NCI-H510A (cell line): Measurements from ENCODE around the gene PRDX3.
"Not testable (repeated sequence)": the region's sequence is repeated elsewhere in the genome, so short reads cannot be mapped to it uniquely, and the experiment has no call there.

Source experiments
- DNase-seq: peaks from one replicate; lab custom pipeline; 2025; lab: John Stamatoyannopoulos, UW

PRDX3 gene

DNA sequence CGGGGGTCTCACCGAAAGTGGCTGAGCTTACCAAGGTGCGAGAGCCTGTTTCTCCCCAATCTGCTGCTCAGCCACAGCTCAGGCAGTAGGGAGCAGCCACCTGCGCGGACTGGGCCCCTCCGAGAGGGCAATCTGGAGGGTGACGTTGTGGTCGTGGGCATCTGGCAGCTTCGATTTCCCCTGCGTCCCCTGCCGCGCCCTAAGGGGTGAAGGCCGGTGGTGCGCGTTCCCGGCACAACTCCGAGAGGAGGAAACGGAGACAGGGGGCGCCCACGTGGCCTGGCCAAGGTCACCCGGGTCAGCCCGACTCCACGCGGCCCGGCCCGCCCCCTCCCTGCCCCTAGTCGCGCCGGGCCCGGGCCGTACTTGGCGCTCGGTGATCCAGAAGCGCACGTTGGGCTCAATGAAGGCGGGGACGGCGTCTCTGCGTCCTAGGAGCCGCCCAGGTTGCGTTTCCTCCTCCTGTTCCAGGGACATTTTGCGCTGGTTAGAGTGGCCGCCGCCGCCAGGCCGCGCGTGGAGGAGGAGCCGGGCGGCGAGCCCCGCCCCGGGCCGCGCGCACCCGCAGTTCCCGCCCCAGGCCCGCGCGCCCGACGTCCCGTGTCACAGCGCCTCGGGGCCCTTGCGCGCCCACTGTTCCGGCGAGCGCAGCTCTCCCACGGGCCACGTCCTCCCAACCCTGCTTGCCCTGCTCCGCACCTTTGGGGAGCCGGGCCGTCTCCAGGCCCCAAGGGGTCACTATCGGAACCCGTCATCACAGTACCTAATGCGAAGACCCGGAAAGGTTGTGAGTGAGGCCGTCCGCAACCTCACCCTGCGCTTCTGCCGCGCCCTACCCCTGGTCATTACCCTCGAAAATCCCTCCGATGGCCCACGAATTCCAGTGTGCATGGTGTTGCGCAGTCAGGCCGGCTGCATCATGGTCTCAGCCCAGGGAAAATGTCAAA is 13.2 kb downstream of the PRDX3 start, which contains the start of gene SFXN4:
TSS of gene SFXN4 (minus strand) at position 544 of the 947 bp plus-strand sequence. CDS start at position 477, 67 bp downstream.
- peak; percentile 62 for DNase-seq

DNA sequence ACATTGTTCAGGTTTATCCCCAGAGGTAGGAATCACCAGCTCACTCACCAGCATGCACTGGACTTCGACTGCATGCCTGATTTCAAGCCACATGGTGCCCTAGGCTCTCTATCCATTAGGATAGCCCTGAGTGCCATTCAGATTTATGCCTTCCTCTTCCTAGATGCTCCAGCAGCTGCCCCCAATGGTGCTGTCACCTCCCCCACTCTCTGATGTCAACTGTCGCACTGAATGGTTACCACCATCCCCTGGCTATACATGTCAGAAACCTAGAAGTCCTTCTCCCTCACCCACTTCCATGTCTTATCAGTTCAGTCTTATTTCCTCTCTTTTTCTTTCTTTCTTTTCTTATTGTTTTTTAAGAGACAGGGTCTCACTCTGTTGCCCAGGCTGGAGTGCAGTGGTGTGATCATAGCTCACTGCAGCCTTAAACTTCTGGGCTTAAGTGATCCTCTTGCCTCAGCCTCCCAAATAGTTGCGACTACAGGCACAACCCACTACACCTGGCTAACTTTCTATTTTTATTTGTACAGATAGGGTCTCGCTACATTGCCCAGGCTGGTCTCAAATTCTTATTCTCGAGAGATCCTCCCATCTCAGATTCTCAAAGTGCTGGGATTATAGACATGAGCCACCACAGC is 16.0 kb downstream of the PRDX3 start:
- DNase-seq = no peak

DNA sequence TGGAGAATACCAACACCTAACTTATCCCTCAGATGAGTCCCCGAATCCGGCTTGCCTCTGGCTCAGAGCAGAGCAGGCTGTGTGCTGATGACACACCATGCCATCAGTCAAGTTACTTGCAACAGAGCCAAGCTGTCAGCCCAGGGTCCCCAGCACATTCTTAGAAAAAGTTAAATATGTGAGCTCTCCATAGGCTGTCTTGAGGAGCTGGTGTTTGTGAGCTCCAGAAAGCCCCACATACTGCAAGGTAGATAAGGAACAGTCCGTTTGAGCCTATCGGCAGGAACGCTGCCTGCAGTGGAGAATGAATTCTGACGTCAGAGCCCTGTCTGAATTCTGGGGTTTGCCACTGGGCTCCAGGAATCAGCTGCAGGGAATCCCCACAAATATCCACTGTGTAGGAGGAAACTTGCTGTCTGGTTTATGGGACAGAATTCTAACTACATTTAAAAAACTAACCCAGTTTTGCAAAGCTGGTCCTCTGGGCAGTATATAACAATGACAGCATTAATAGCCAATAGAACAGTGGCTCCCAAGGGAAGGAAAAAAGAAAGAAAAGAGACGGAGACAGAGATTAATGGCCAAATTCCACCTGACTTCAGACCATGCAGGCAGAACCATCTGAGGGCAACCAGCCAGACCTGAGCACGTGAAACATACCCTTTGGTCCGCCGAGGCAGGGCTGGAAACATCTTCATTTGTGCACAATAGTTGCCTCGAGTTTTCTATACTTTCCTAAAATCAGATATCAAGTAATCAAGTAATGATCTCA is 16.7 kb downstream of the PRDX3 start:
- no peak for DNase-seq

DNA sequence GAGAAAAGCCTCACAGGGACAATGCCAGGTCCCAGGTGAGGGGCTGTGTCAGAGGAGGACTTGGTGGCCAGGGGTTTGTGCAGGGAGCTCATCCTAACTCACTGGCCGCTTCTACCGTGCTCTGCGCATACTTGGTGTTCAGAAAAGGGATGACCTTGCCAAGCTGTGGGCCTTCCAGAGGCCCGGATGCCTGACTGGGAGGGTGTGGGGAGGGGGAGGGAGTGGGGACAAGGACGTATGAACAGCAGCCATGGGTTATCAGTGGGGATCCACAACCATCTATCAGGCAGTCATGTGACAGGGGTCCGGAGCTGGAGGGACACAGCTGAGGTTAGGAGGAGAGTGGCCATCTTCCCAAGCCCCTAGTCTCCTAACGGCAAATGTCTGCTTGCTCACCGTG is 19.3 kb downstream of the PRDX3 start:
- no peak for DNase-seq

DNA sequence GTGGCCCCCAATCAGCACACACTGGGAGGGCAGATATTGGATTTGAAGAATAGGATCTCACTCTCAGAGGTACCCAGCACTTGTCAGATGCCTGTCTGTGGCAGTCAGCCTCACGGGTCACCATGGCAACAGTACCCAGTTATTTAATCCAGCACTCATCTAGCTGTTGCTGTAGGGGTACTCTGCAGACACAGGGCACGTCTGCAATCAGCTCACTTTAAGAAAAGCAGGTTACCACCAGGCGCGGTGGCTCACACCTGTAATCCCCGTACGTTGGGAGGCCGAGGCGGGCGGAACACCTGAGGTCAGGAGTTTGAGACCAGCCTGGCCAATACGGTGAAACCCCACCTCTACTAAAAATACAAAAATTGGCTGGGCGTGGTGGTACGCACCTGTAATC is 25.0 kb downstream of the PRDX3 start:
- no peak for DNase-seq

DNA sequence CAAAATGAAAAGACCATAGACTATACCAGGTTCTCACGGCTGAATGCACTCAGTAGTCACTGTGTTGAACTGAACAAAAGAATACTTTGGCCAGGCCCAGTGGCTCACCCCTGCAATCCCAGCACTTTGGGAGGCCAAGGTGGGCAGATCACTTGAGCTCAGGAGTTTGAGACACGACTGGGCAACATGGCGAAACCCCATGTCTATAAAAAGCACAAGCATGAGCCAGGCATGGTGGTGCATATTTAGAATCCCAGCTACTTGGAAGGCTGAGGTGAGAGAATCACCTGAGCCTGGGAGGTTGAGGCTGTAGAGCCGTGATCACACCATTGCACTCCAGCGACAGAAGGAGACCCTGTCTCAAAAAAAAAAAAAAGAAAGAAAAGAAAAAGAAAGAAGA is 25.6 kb downstream of the PRDX3 start:
- no peak for DNase-seq

DNA sequence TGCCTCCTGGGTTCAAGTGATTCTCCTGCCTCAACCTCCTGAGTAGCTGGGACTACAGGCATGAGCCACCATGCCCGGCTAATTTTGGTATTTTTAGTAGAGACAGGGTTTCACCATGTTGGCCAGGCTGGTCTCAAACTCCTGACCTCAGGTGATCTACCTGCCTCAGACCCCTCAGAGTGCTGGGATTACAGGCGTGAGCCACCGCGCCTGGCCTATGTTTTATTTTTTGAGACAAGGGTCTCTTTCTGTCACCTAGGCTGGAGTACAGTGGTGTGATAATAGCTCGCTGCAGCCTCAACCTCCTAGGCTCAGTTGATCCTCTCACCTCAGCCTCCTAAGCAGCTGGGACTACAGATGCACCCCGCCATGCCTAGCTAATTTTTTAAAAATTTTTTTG is 27.0 kb downstream of the PRDX3 start:
- DNase-seq = not testable (repeated sequence)

DNA sequence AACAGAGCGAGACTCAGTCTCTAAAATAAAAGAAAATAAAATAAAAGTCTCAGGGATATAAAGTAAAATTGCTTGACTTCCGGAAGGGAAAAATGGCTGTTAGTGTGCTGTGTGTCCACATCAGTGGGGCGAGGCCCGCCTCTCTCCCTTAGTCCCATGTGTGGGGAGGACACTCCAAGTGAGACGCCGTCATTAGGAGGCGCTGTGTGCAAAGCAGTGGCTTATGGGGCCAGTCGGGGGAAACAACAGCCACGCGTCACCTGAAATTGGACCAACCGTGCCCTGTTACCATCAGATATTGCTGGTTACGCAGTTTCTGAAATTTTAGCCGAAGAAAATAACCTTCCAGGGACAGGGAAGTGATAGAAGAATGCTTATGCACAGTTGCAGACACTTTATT is 28.9 kb downstream of the PRDX3 start:
- no peak for DNase-seq

DNA sequence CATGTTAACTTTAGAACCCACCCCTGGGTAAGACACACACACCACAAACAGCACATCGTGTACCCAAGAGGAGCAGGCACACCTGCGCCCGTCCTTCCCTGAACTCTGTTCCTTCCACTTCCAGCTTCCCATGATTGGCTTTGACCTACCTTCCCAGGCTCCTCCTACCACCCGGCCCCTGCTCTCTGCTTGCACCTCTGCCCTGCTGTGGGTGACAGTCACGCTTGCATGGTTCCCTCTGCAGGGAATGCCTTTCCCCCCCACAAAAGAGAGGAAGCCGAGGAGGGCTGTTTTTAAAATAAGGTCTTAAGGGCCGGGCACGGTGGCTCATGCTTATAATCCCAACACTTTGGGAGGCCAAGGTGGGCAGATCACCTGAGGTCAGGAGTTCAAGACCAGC is 29.5 kb downstream of the PRDX3 start:
- no peak for DNase-seq

DNA sequence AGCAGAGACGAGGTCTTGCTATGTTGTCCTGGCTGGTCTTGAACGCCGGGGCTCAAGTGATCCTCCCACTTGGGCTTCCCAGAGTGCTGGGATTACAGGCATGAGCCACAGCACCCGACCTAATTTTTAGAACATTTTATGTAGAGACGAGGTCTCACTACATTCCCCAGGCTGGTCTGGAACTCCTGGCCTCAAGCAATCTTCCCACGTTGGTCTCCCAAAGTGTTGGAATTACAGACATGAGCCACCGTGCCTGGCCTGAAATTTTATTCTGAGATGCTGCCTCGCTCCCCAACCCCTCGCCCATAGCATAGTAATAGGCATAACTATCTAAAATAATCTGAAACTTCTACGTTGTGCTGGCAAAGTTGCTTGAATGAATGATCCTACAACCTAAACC is 35.0 kb downstream of the PRDX3 start:
- DNase-seq = no peak

DNA sequence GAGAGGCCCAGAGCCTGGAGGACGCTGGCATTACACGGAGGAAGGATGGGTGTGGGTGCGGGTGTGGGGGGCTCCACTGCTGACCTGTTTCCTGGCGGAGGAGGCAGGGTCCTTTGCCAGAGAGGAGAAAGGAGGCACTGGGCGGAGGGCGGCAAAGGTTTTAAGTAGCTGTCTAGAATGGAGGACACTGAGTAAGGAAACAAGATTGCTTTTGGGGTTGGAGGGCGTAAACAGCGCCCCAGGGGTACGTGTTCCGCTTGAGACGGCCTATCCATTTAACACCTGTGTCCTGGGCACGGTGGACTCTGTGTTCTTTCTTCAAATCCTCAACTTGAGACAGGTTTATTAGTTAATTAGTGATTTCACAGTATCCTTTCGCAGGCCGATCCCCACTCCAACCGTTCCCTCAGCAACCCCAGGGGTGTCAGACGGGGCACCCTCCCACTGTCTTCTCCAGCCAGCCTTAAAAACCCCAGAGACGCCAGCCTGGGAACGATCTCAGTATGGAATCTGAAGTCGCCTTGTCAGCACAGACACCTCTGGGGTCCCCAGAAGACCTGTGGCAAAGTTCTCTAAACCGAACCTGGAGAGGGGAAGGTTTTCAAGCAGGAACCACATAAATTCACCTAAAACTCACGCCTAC is 37.9 kb downstream of the PRDX3 start:
- no peak for DNase-seq

DNA sequence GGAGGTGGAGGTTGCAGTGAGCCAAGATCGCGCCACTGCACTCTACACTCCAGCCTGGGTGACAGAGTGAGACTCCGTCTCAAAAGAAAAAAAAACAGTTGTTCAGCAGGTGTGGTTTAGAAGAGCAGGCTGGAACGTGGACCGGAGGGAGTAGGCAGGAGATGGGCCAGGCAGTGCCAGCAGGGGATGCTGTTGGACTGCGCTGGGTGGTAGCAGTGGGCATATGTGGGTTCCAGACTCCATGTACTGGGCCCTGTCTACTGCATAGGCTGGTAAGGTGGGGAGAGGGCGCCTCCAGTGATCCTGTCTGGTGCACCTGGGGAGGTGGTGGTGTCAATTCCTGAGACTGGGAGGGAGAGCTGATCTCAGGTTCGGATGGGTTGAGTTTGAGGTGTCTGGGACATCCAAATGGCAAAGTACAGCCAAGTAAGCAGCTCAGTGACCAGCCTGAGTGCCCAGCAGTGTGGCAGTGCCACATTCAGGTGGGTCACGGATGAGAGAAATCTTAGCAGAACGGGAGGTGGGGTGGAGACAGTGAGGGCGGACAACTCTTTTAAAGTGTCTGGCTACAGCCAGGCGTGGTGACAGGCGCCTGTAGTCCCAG is 39.0 kb downstream of the PRDX3 start:
- peak; percentile 8 for DNase-seq

DNA sequence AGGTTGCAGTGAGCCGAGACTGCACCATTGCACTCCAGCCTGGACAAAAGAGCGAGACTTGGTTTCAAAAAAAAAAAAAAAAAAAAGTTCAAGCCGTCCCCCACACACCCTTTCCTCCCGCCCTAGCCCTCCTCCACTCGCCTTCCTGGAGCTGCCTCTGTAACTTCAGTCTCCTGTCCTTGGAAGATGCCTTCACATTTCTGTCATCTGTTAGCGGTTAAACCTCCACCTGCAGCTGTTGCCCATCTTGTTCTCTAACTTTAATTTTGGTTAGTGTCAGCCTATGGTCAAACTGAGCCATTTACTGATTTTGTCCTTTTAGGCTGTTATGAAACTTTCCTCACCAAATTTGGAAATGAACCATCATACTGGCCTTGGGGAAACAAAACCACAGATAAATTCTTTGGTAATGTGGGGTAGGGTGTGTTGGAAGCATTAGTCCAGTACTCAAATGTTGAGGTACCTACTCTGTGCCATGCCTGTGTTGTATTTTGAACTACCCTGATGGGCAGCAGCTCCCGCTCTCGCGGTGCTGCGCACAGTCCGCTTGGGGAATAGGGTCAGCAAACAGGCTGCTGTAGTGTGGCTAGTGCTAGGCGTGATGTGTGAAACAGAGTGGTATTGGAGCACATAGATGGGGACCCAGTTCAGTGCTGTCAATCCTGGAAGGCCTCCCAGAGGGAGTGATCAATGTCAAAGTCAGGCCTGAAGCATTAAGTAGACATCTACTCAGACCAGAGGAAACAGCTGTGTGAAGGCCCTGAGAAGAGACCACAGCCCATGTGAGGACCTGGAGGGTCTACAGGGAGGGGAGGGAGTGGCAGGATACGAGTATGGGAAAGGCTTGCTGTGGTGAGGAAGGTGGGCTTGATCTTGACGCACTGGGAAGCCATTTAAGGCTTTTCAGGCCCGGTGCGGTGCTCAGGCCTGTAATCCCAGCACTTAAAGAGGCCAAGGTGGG is 40.0 kb downstream of the PRDX3 start:
- no peak for DNase-seq

DNA sequence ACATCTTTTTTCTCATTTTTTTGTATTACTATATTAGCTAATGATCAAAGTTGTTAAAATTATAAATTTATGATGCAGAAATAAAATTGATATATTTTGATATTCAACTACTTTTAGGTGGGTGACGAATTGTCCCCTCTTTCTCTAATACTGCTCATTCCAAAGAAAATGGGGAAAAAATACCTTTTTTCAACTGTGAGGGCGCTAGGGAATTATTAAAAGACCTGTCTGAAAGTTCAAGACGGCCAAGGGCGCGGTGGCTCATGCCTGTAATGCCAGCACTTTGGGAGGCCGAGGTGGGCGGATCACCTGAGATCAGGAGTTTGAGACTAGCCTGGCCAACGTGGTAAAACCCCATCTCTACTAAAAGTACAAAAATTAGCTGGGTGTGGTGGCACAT is 40.7 kb downstream of the PRDX3 start:
- DNase-seq = not testable (repeated sequence)

DNA sequence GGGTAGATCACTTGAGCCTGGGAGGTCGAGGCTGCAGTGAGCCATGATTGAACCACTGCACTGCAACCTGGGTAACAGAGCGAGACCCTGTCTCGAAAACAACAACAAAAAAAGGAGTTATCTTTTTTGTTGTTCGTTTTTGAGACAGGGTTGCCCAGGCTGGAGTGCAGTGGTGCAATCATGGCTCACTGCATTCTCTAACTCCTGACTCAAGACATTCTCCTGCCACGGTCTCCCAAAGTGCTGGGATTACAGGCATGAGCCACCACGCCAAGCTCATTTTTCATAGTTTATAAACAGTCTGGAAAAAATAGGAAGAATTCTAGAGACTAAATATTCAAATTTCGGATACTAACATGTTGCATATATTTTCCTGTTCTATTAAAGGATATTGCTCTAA is 42.5 kb downstream of the PRDX3 start:
- DNase-seq = no peak

DNA sequence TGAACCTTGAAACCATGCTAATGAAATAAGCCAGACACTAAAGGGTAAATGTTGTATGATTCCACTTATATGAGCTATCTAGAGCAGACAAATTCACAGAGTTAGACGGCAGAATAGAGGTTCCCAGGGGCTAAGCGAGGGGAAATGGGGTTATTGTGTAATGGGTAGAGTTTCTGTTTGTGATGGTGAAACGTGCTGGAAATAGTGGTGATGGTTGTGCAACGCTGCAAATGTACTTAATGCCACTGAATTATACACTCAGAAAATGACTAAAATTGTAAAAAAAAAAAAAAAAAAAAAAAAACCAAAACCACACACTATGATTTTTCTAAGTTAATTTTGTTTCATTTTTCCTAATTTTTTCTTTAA is 43.1 kb downstream of the PRDX3 start:
- DNase-seq = no peak

DNA sequence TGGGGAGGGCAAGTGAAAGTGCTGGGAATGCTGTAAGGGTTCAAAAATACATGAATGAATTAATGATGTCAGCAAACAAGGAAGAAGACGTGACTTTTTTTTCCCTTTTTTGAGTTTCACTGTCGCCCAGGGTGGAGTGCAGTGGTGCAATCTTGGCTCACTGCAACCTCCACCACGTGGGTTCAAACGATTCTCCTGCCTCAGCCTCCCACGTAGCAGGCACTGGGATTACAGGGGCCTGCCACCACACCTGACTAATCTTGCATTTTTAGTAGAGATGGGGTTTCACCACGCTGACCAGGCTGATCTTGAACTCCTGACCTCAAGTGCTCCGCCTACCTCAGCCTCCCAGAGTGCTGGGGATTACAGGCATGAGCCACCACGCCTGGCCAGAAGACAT is 44.7 kb downstream of the PRDX3 start:
- DNase-seq = no peak

DNA sequence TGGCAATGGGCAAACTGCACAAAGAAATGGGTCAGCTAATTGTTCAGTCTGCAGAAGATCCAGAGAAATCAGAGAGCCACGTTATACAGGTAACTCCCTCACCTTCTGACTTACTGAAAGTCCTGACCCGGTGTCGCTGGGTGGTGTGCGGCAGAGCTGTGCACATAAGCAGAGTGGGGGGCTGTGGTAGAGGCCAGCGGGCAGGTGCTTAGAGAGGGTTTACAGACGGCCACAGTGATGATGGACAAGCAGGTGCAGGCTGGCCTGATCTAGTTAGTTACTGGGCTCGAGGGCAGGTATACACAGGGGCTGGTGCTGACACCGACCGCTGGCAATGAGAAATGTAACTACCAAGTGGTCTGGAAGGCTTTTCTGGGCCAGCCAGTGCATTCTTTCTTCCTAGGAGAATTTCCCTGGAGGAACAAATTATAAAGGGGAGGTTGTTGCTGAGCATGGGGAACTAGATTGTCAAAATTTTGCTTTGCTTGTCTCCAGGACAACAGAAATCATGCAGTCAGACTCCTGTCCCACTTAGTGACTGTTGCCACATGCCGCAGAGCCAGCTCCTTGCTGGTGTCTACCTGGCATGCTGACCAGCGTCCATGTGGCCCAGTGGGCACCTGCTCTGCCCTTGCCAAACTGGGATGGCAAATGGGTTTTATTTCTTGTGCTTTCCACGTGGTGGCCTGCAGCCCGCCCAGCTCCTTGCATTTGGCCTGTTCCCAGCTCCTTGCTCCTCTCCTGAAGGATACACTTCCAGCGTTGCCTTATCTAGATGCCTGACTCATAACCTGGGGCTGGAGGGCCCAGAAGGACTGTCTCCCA is 45.9 kb downstream of the PRDX3 start:
- no peak for DNase-seq

DNA sequence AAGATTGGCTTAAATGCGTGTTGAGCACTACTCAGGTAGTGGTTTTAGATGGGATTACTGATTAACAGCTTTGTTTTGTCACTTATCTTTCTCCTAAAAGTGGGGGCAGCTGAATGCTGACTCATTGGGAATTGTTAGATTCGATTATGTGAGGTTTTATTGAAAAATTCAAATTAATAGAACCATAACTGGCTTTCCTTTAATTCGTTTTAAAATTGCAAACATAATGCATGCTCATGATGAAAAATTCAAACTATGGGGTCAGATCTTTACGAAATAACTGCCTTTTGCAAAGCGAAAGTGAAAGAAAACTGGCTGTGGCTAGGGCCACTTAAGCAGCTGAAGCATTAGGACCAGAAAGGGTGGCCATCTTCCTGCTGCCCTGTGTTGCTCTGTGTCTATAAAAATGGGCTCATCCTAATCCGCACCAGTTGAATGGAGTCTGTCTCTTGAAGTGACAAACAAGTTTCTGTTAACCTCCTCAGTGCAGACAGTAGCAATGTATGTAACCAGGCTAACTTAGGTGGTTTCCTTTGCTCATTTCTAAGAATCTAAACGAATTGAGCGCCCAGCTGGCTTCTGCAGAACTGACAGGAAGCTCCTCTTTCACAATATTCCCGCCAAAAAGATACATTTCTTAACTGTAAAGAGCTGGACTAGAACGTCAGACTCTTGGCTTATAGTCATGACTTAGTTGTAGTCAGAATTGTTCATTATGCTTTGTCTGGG is 46.9 kb downstream of the PRDX3 start:
- no peak for DNase-seq
